Activated CD8-positive, alpha-beta T cell treated with anti-CD3 and anti-CD28 coated beads for 36 hours (primary cell): ENCODE measurements around the gene HUNK. TPM values are rescaled to one million over a fixed set of nuclear protein-coding genes. Genes with fewer than 3 reads are reported as not detected.

Source experiments
- ATAC-seq: fragments of 200-7000 bp; cut with Tn5 transposase; one replicate; pipeline ENCODE4 v1.10.0; 2021; ENCODE audit warnings: mild to moderate bottlenecking, moderate library complexity
- CTCF ChIA-PET: fragments of 350-600 bp; sonication (Branson Sonifier 250); formaldehyde crosslinking; loops from one replicate; lab custom pipeline; 2021; ENCODE audit warnings: antibody characterized with exemption; lab: Charles Lee
- POLR2A ChIA-PET: fragments of 350-600 bp; sonication (Branson Sonifier 250); formaldehyde crosslinking; loops from one replicate; lab custom pipeline; 2021; ENCODE audit warnings: antibody characterized with exemption; lab: Charles Lee
- DNase-seq: peaks from one replicate; pipeline ENCODE4 v3.0.0-alpha.2; 2020
- H3K27ac Mint-ChIP-seq: one replicate; pipeline ENCODE4 v1.8.0; 2021; ENCODE audit warnings: mild to moderate bottlenecking, mixed read lengths
- H3K27me3 Mint-ChIP-seq: one replicate; pipeline ENCODE4 v1.8.0; 2021; ENCODE audit warnings: mixed read lengths
- H3K36me3 Mint-ChIP-seq: one replicate; pipeline ENCODE4 v1.8.0; 2021; ENCODE audit warnings: low read depth, mixed read lengths
- H3K4me1 Mint-ChIP-seq: one replicate; pipeline ENCODE4 v1.8.0; 2021; ENCODE audit warnings: low read depth, mixed read lengths
- H3K4me3 Mint-ChIP-seq: one replicate; pipeline ENCODE4 v1.8.0; 2021; ENCODE audit warnings: mild to moderate bottlenecking, moderate library complexity, mixed read lengths
- H3K9me3 Mint-ChIP-seq: one replicate; pipeline ENCODE4 v1.8.0; 2021; ENCODE audit warnings: mixed read lengths
- CTCF ChIP-seq: fragments of 200-600 bp; IDR thresholded peaks from one replicate; pipeline ENCODE4 v1.8.0; 2022; ENCODE audit warnings: antibody characterized with exemption, mild to moderate bottlenecking
- intact Hi-C: fragments of 100-400 bp; cut with micrococcal nuclease; formaldehyde crosslinking; loops from one replicate; pipeline ENCODE4 v1.10.0; 2022
- total RNA-seq, 2 experiments: library from RNA; stranded (reverse); gene quantifications; one replicate each; pipeline ENCODE4 v1.2.3, GENCODE V29; 2021

HUNK gene
- total RNA-seq, 2 experiments from 2014 or later, result 0.20 to 0.27 TPM

GRCh38 chr21:31914472-31914871 is 41.7 kb downstream of the HUNK start:
- POLR2A ChIA-PET, result no interaction called here

GRCh38 chr21:31915566-31915965 is 42.7 kb downstream of the HUNK start:
- intact Hi-C loops, result no loop called here
- DNase-seq, result no peak
- POLR2A ChIA-PET, result no interaction called here
- CTCF ChIA-PET, result no interaction called here
- no peaks in the 10 kb centered on the region for H3K9me3 Mint-ChIP-seq
- no peaks in the 10 kb centered on the region for H3K4me1 Mint-ChIP-seq
- H3K27me3 Mint-ChIP-seq, result peaks cover 7% of the 10 kb centered on the region
- no peak for TF ChIP-seq CTCF
- no peak overlapping the region for H3K4me3 Mint-ChIP-seq
- H3K27ac Mint-ChIP-seq, result no peak overlapping the region
- H3K36me3 Mint-ChIP-seq, result no peaks in the 10 kb centered on the region
- ATAC-seq, result no peak

More at GRCh38 chr21:31914472-31914871, 41.7 kb downstream of the HUNK start:
- CTCF ChIA-PET, result no interaction called here
- intact Hi-C loops, result no loop called here
- H3K27me3 Mint-ChIP-seq, result peaks cover 10% of the 10 kb centered on the region
- no peaks in the 10 kb centered on the region for H3K9me3 Mint-ChIP-seq
- TF ChIP-seq CTCF, result no peak
- DNase-seq (no peak), ATAC-seq (no peak)
- H3K27ac Mint-ChIP-seq, result no peak overlapping the region
- no peaks in the 10 kb centered on the region for H3K4me1 Mint-ChIP-seq
- no peaks in the 10 kb centered on the region for H3K36me3 Mint-ChIP-seq
- no peak overlapping the region for H3K4me3 Mint-ChIP-seq

GRCh38 chr21:31917108-31917507 is 44.3 kb downstream of the HUNK start:
- Mint-ChIP-seq H3K27me3 (no peaks in the 10 kb centered on the region), H3K4me3 (no peak overlapping the region), H3K27ac (no peak overlapping the region), H3K9me3 (no peaks in the 10 kb centered on the region), H3K4me1 (no peaks in the 10 kb centered on the region), H3K36me3 (no peaks in the 10 kb centered on the region)
- intact Hi-C loops, result no loop called here
- CTCF ChIA-PET, result no interaction called here
- no peak for ATAC-seq
- TF ChIP-seq CTCF, result no peak
- POLR2A ChIA-PET, result no interaction called here
- no peak for DNase-seq

GRCh38 chr21:31918250-31918775 is 45.5 kb downstream of the HUNK start:
- H3K27me3 Mint-ChIP-seq, result no peaks in the 10 kb centered on the region
- TF ChIP-seq CTCF, result no peak
- H3K9me3 Mint-ChIP-seq, result no peaks in the 10 kb centered on the region
- ATAC-seq (no peak), DNase-seq (no peak)
- ChIA-PET POLR2A (no interaction called here), CTCF (no interaction called here)
- no peak overlapping the region for H3K27ac Mint-ChIP-seq
- H3K4me3 Mint-ChIP-seq, result no peak overlapping the region
- no peaks in the 10 kb centered on the region for H3K4me1 Mint-ChIP-seq
- intact Hi-C loops, result no loop called here
- H3K36me3 Mint-ChIP-seq, result no peaks in the 10 kb centered on the region

- DNase-seq (no peak), ATAC-seq (no peak)
- CTCF ChIA-PET, result no interaction called here
- TF ChIP-seq CTCF, result no peak
- Mint-ChIP-seq H3K27me3 (no peaks in the 10 kb centered on the region), H3K4me1 (no peaks in the 10 kb centered on the region), H3K4me3 (no peak overlapping the region), H3K9me3 (no peaks in the 10 kb centered on the region), H3K27ac (no peak overlapping the region), H3K36me3 (no peaks in the 10 kb centered on the region)
- POLR2A ChIA-PET, result no interaction called here
- intact Hi-C loops, result no loop called here
These were observed 47.5 kb downstream of the HUNK start for GRCh38 chr21:31920275-31920674.
